HG03520 (cell line): ENCODE data around the gene ZNF732.
A peak's percentile ranks its signal among the peaks of the same experiment; 100 is the strongest.
"Not testable (repeated sequence)": the region's sequence is repeated elsewhere in the genome, so short reads cannot be mapped to it uniquely, and the experiment has no call there.

Experiments
- ATAC-seq: cut with Tn5 transposase; IDR thresholded peaks from one replicate; pipeline ENCODE4 v1.9.1; 2021; ENCODE audit warnings: mild to moderate bottlenecking, moderate library complexity; ENCODE audit not compliant: unreplicated experiment

ZNF732 gene

DNA sequence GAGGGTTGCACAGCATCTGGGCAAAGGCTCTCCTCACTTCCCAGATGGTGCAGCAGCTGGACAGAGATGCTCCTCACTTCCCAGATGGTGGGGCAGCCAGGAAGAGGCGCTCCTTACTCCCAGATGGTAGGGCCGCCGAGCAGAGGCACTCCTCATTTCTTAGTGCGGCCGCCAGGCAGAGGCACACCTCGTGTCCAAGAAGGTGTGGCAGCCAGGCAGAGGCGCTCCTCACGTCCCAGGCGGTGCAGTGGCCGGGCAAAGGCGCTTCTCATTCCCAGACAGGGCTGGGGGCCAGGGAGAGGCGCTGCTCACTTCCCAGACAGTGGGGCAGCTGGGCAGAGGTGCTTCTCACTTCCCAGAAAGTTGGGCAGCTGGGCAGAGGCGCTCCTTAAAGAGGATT is 48.8 kb downstream of the ZNF732 start:
- ATAC-seq, result no peak

DNA sequence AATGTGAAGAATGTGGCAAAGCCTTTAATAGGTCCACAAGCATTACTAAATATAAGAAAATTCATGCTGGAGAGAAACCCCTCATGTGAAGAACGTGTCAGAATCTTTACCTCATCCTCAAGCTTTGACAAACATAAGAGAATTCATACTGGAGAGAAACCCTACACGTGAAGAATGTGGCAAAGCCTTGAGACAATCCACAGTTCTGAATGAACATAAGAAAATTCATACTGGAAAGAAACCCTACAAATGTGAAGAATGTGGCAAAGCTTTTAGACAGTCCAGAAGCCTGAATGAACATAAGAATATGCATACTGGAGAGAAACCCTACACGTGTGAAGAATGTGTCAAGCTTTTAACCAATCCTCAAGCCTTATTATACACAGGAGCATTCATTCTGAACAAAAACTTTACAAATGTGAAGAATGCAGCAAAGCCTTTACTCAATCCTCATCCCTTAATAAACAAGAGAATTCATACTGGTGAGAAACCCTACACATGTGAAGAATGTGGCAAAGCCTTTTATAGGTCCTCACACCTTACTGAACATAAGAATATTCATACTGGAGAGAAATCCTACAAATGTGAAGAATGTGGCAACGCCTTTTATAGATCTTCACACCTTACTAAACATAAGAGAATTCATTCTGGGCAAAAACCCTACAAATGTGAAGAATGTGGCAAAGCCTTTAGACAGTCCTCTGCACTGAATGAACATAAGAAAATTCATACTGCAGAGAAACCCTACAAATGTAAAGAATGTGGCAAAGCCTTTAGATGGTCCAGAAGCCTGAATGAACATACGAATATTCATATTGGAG is 51.1 kb downstream of the ZNF732 start:
- no peak for ATAC-seq

DNA sequence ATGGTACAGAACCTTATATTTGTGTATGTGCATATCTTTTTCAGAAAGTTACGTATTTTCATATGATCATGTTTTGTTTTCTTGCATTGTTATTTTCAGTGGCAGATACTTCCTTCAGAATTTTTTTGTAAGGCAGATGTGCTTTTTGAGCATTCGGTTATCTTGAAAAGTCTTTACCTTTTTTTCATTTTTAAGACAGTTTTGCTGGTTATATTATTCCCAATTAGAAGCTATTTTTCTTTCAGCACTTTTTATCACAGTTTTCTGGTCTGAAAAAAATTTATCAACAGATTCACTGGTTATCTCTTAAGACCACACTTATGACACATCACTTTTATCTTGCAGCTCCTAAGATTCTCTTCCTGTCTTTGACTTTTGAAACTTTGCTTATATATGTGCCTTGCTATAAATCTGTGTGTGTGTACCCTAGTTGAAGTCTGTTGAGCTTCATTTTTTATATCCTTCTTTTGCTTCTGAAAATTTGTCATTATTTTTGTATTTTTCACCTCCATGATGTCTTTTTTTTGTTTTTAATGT is 53.1 kb downstream of the ZNF732 start:
- no peak for ATAC-seq

DNA sequence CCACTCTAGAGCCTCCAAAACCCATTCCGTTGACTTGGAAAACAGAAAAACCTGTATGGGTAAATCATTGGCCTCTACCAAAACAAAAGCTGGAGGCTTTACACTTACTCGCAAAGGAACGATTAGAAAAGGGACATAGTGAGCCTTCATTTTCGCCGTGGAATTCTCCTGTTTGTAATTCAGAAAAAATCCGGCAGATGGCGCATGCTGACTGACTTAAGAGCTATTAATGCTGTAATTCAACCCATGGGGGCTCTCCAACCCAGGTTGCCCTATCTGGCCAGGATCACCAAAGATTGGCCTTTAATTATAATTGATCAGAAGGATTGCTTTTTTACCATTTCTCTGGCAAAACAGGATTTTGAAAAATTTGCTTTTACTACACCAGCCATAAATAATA is 60.8 kb downstream of the ZNF732 start:
- no peak for ATAC-seq

DNA sequence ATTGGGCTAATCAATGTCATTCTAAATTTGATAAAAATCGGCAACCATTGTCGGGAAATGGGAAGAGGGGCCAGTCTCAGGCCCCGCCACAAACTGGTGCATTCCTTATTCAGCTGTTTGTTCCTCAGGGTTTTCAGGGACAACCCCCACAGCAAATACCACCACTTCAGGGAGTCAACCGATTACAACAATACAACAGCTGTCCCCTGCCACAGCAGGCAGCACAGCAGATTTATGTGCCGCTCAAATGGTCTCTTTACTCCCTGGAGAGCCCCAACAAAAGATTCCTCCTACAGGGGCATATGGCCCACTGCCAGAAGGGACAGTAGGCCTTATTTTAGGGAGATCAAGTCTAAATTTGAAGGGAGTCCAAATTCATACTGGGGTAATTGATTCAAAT is 61.8 kb downstream of the ZNF732 start:
- no peak for ATAC-seq

DNA sequence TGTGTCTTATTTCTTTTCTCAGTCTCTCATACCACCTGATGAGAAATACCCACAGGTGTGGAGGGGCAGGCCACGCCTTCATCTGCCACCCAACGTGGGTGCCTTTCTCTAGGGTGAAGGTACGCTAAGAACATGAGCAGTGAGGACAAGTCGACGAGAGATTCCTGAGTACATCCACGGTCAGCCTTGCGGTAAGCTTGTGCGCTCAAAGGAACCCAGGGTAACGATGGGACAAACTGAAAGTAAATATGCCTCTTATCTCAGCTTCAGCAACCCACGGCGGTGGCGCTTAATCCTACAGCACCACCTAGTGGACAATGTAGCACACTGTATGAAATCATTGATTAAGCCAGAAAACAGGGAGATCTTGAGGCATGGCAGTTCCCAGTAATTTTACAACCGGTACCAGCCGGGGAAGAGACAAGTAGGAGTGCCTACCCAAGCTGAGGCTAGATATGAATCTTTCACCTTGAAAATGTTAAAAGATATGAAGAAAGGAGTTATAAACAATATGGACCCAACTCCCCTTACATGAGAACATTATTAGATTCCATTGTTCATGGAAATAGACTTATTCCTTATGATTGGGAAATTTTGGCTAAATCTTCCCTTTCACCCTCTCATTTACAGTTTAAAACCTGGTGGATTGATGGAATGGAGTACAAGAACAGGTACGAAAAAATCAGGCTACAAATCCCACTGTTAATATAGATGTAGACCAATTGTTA is 63.0 kb downstream of the ZNF732 start:
- peak; percentile 51 for ATAC-seq

DNA sequence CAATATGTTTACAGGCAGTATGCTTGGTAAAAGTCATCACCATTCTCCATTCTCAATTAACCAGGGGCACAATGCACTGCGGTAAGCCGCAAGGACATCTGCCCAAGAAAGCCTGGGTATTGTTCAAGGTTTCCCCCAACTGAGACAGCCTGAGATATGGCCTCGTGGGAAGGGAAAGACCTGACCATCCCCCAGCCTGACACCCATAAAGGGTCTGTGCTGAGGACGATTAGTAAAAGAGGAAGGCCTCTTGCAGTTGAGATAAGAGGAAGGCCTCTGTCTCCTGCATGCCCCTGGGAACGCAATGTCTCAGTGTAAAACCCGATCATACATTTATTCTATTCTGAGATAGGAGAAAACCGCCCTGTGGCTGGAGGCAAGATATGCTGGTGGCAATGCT is 63.9 kb downstream of the ZNF732 start:
- not testable (repeated sequence) for ATAC-seq

DNA sequence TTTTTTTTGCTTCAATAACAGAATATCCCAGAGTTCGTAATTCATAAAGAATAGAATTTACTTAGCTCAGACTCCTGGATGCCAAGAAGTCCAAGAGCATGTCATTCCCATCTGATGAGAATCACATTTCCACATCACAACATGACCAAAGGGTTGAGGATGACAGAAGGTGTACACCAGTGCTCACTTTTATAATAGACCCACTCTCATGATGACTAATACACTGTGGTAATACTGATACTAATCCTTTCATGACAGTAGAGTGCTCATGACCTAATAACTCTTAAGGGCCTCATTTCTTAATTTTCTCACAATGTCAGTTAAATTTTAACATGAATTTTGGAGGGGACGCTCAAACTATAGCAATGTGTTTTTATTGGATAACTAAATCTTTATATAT is 69.2 kb downstream of the ZNF732 start:
- ATAC-seq, result no peak

DNA sequence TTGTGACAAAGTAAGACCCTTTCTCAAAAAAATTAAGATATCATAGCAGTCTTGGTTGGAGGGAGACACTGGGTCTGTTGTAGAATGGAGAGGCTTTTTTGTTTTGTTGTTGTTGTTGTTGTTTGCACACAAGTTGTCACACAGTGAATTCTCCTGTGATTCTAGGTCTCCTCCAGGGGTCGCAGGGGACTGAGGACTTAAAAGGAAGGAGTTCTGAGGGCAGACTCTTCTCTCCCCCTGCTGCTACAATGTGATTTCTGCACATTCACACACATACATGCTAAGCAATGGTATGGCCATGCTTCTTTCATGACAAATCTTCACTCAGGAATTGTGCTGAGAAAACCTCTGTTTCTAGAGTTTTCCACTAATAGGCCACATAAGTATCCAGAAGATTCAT is 71.1 kb downstream of the ZNF732 start:
- ATAC-seq, result no peak

DNA sequence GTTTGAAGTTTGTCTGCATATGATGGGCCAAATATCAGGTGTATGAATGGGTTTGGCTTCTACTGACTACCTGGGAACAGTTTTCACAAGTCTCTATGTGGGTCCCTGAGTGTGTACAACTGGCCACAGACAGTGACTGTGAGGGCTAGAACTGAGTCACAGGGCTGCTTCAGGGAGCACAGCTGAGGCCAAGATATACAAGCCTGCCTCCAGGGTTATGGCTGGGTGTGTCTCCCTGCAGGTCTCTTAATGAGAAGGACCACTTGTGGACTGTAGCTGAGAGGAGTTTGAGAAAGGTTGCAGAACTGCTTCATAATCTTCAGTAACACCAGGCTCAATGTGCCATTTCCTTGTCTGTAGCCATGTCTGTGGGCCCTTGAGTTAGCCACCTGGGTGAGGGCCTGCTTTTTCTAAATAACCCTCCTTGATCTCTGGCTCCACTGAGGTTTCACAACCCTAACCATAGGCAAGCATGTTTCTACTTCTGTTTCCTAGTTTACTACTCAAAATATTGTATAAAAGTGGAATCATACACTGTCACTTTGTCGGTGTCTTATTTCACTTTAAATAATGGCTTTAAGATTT is 81.3 kb downstream of the ZNF732 start:
- ATAC-seq, result no peak
